K562 (cell line): ENCODE data around the gene UBE2V1. TPM values are rescaled to one million over a fixed set of nuclear protein-coding genes. Genes with fewer than 3 reads are reported as not detected.

Experiments
- ATAC-seq: fragments of 200-7000 bp; cut with Tn5 transposase; 3 replicates; pipeline ENCODE4 v1.9.1; 2020; ENCODE audit warnings: moderate library complexity
- BruUV-seq: library from RNA; stranded (reverse); fragments of 400-500 nt; replicated peaks from 2 replicates; lab custom pipeline; 2021; lab: Mats Ljungman, UMichigan
- CTCF ChIA-PET: fragments of 300-600 bp; formaldehyde crosslinking; extraction: SDS; loops from one replicate; lab custom pipeline; 2021; ENCODE audit warnings: low intra/inter-chr PET ratio; lab: Yijun Ruan, JAX
- POLR2A ChIA-PET: fragments of 300-600, 350-650 bp; sonication (Branson Sonifier 250); formaldehyde crosslinking; extraction: SDS; loops from one replicate; lab custom pipeline; 2021; ENCODE audit warnings: antibody characterized with exemption, inconsistent platforms; lab: Yijun Ruan, JAX
- DNase-seq, 4 experiments: peaks; one replicate each; pipeline versions ENCODE4 v3.0.0 to v3.0.0-alpha.2; 2011 to 2018; ENCODE audit warnings: low spot score in 3 of 4, mixed read lengths in 3 of 4; ENCODE audit errors: extremely low read depth in 1 of 4
- FAIRE-seq: peaks from 2 replicates; lab custom pipeline; 2011; peaks lifted over from hg19 to GRCh38; lab: Jason Lieb, UNC
- H2AFZ ChIP-seq: 2 replicates; pipeline ENCODE4 v1.6.0; 2011; ENCODE audit warnings: low read depth, low read length, control low read depth, inconsistent platforms
- H3K27ac ChIP-seq: fragments of 200-600 bp; 3 replicates; pipeline ENCODE4 v1.8.0; 2011; ENCODE audit warnings: low read depth, mild to moderate bottlenecking, control low read depth, inconsistent platforms, low read length, moderate library complexity, mixed read lengths; ENCODE audit errors: extremely low read depth
- H3K27me3 ChIP-seq, 2 experiments: fragments of 300-600 bp in 1 of 2; 2 replicates in 1 of 2; 3 replicates in 1 of 2; pipeline versions ENCODE4 v1.6.0 to v1.8.0; 2011; ENCODE audit warnings: inconsistent platforms in 2 of 2, low read length in 2 of 2, mild to moderate bottlenecking in 1 of 2, mixed read lengths in 1 of 2, moderate library complexity in 1 of 2; ENCODE audit not compliant: control insufficient read depth in 2 of 2, insufficient read depth in 2 of 2
- H3K36me3 ChIP-seq: fragments of 300-600 bp; 3 replicates; pipeline ENCODE4 v1.8.0; 2011; ENCODE audit warnings: mild to moderate bottlenecking, low read length, inconsistent platforms; ENCODE audit not compliant: control insufficient read depth, insufficient read depth
- H3K4me1 ChIP-seq, 2 experiments: fragments of 200-600 bp in 1 of 2; replicated peaks in 1 of 2; 2 replicates in 1 of 2; 3 replicates in 1 of 2; pipeline versions ENCODE4 v1.5.1 to v1.8.0; 2011; ENCODE audit warnings: inconsistent platforms in 2 of 2, low read length in 2 of 2, mild to moderate bottlenecking in 1 of 2, mixed read lengths in 1 of 2, moderate library complexity in 1 of 2; ENCODE audit not compliant: control insufficient read depth in 2 of 2, insufficient read depth in 2 of 2
- H3K4me2 ChIP-seq: 2 replicates; pipeline ENCODE4 v1.6.1; 2011; ENCODE audit warnings: low read length, control low read depth, inconsistent platforms, mixed read lengths; ENCODE audit not compliant: insufficient read depth
- H3K4me3 ChIP-seq: fragments of 200-600 bp; sonication (generic), shearing (Covaris generic); 2 replicates; pipeline ENCODE4 v1.5.1; 2016; ENCODE audit warnings: control low read depth, inconsistent platforms
- H3K79me2 ChIP-seq: fragments of 200-600 bp; 3 replicates; pipeline ENCODE4 v1.8.0; 2011; ENCODE audit warnings: low read length, inconsistent platforms; ENCODE audit not compliant: control insufficient read depth, insufficient read depth
- H3K9ac ChIP-seq, 2 experiments: 2 replicates each; pipeline versions ENCODE4 v1.6.0 to v1.6.1; 2011; ENCODE audit warnings: low read depth in 2 of 2, low read length in 2 of 2, control low read depth in 1 of 2, inconsistent platforms in 1 of 2, mild to moderate bottlenecking in 1 of 2, mixed read lengths in 1 of 2; ENCODE audit not compliant: insufficient read depth in 1 of 2
- H3K9me1 ChIP-seq: one replicate; pipeline ENCODE4 v1.6.0; 2011; ENCODE audit warnings: inconsistent platforms, mild to moderate bottlenecking, low read length, moderate library complexity; ENCODE audit not compliant: control insufficient read depth, insufficient read depth
- H3K9me3 ChIP-seq: replicated peaks from 2 replicates; pipeline ENCODE4 v1.5.1; 2011; ENCODE audit warnings: low read depth, low read length, inconsistent platforms; ENCODE audit not compliant: control insufficient read depth, insufficient read depth
- H4K20me1 ChIP-seq: replicated peaks from 2 replicates; pipeline ENCODE4 v1.6.1; 2011; ENCODE audit warnings: low read length, inconsistent platforms, mixed read lengths; ENCODE audit not compliant: control insufficient read depth, insufficient read depth
- ZNF316 ChIP-seq: fragments of 450-650 bp; IDR thresholded peaks from 2 replicates; pipeline ENCODE4 v1.6.1; 2016
- WGBS: fragments of 100-300 bp; shearing (Covaris generic); methylation state at CpG from one replicate; pipeline ENCODE4 v1.1.6; 2016; ENCODE audit warnings: low coverage, mixed read lengths; ENCODE audit not compliant: insufficient coverage; ENCODE audit errors: missing lambda C conversion rate; 5-methylcytosine and 5-hydroxymethylcytosine counted together
- in situ Hi-C: fragments of 300-500 bp; cut with MboI; formaldehyde crosslinking; loops from 4 replicates; pipeline ENCODE4 v1.15.0; 2018; ENCODE audit warnings: inconsistent platforms, mixed read lengths
- intact Hi-C: fragments of 100-400 bp; cut with micrococcal nuclease; formaldehyde crosslinking; loops from 2 replicates; pipeline ENCODE4 v1.14.2; 2022
- polyA plus RNA-seq, 8 experiments: library from polyadenylated mRNA; depleted of rRNA in 4 of 8; stranded (reverse) in 5 of 8; unstranded in 3 of 8; fragments of >200 nt; fragmentation: Nextera tagmentation in 2 of 8; fragmentation: Illumina TruSeq in 1 of 8; extraction: Ambion mirVana in 2 of 8; extraction: Trizol in 1 of 8; gene quantifications; 2 replicates each; pipeline versions ENCODE4 v1.2.1 to v1.2.3, GENCODE V29; 2011 to 2014; ENCODE audit warnings: inconsistent platforms in 1 of 8, missing spikeins in 1 of 8
- total RNA-seq, 7 experiments: library from RNA; depleted of rRNA in 6 of 7; stranded (reverse); fragments of >200 nt in 6 of 7; fragmentation: Illumina TruSeq in 2 of 7; extraction: Trizol in 2 of 7; gene quantifications; 2 replicates each; pipeline versions ENCODE4 v1.2.1 to v1.2.3, GENCODE V29; 2011 to 2021; ENCODE audit warnings: low replicate concordance in 1 of 7
- TF ChIP-seq, protein P1 (sequence below): fragments of 450-650 bp; IDR thresholded peaks from 2 replicates; pipeline ENCODE4 v1.6.1; 2016; ENCODE audit warnings: borderline replicate concordance

UBE2V1 gene
- total and polyA plus RNA-seq, 9 of the 15 experiments (the other 6 are each of a cell fraction or from before 2014, with no cell fraction given) = 93.0 to 357 (median 119) TPM

DNA sequence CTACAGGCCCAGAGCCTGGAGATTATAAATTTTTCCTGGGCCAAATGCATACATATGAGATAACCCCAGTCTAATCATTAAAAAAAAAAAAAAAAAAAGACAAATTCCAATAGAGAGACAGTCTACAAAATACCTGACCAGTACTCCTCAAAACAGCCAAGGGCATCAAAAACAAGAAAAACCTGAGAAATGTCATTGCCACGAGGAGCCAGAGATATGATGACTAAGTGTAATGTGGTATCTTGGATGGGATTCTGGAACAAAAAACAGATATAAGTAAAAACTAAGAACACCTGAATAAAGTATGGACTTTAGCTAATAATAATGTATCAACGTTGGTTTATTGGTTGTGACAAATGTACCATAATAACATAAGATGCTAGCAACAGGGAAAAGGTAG lies 24.9 kb downstream of the UBE2V1 start:
- Histone ChIP-seq H3K4me2 (no peak overlapping the region), H4K20me1 (peaks cover 12% of the 10 kb centered on the region), H3K4me3 (no peak overlapping the region), H3K9me1 (no peaks in the 10 kb centered on the region)
- FAIRE-seq = no peak
- POLR2A ChIA-PET = interaction anchor here (1.5 to 3.1 kb wide), 2 partner anchors 11 to 28 kb away, joined by 6 to 14 read pairs; no protein-coding TSS in a partner anchor
- peak; percentile 61 for TF ChIP-seq ZNF316
- TF ChIP-seq, protein P1, sequence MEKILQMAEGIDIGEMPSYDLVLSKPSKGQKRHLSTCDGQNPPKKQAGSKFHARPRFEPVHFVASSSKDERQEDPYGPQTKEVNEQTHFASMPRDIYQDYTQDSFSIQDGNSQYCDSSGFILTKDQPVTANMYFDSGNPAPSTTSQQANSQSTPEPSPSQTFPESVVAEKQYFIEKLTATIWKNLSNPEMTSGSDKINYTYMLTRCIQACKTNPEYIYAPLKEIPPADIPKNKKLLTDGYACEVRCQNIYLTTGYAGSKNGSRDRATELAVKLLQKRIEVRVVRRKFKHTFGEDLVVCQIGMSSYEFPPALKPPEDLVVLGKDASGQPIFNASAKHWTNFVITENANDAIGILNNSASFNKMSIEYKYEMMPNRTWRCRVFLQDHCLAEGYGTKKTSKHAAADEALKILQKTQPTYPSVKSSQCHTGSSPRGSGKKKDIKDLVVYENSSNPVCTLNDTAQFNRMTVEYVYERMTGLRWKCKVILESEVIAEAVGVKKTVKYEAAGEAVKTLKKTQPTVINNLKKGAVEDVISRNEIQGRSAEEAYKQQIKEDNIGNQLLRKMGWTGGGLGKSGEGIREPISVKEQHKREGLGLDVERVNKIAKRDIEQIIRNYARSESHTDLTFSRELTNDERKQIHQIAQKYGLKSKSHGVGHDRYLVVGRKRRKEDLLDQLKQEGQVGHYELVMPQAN = no peak
- TF ChIP-seq, all 486 proteins: peak for 1
- H3K27ac ChIP-seq = no peak overlapping the region
- H3K27me3 ChIP-seq = no peaks in the 10 kb centered on the region
- peaks cover 45% of the 10 kb centered on the region for H3K79me2 ChIP-seq
- WGBS = 62% methylated on average over 2 of the region's 2 CpGs
- in situ Hi-C loops (no loop called here), intact Hi-C loops (loop anchor here (5.0 kb wide), 2 partner anchors 64 to 79 kb away; partner anchors contain the start of gene PEDS1)
- peaks cover 3 to 20% of the 10 kb centered on the region in 2 experiments for H3K4me1 ChIP-seq
- H3K9me3 ChIP-seq = no peaks in the 10 kb centered on the region
- H2AFZ ChIP-seq = no peak overlapping the region
- H3K9ac ChIP-seq = no peak overlapping the region
- no peak for ATAC-seq
- BruUV-seq = no TSS peak
- DNase-seq = no peak
- CTCF ChIA-PET = no interaction called here
- peaks cover 64% of the 10 kb centered on the region for H3K36me3 ChIP-seq
